HG02588 (cell line): ENCODE data around the gene PLPPR1.

Experiments used
- ATAC-seq: cut with Tn5 transposase; IDR thresholded peaks from one replicate; pipeline ENCODE4 v1.9.1; 2021; ENCODE audit warnings: mild to moderate bottlenecking, moderate library complexity; ENCODE audit not compliant: unreplicated experiment

Gene PLPPR1

DNA sequence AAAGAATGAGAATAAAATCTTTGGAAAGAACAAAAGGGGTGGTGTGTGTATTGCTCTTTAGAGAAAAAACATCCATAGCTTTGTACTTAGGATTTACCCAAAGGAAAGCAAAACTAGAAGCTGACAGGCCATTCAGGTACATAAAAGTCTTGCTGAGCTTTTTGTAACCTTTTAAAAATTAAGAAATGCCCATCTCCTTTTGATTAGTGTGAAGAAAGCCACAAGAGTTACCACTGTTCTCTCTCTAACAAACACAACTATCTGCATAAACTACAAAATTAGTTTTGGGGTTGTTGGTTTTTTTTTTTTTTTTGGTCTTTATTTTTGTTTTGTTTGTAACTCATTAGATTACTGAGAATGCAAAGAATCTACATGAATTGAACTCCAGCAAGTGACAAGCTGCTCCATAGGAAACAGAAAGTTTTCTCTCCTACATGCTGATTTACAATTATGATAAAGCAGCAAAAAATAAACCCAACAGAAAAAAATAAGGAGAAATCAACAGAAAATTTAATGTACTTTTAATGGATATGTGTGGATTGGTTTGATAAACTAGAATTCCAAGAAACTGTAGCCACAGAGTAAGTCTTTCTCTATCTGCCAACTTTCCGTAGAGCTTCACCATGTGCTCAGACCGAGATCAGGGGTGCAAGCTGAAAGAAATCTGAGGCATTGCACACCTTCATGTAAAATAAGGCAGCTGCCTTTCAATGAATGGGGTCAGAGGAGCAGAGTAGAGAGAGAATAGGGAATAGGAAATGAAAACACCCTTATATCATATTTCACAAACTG, 344.0 kb downstream of the PLPPR1 start:
- no peak for ATAC-seq
